Uterus (tissue), 4 donors: ENCODE data around the gene CPNE9. TPM values are rescaled to one million over a fixed set of nuclear protein-coding genes. Genes with fewer than 3 reads are reported as not detected.

Experiments
- DNase-seq, 2 donors: peaks; one replicate each; pipeline ENCODE4 v3.0.0-alpha.2; 2019 to 2020
- H3K27ac ChIP-seq, 2 donors: fragments of 200-600 bp; sonication (generic); 1 replicate in 1 of 2; 2 replicates in 1 of 2; pipeline ENCODE4 v1.5.1; 2016 to 2018
- H3K27me3 ChIP-seq, 2 donors: fragments of 200-600 bp; sonication (generic); one replicate each; pipeline ENCODE4 v1.5.1; 2018 to 2019; ENCODE audit warnings: control low read depth in 1 of 2
- H3K36me3 ChIP-seq, 2 donors: fragments of 200-600 bp; sonication (generic); one replicate each; pipeline ENCODE4 v1.5.1; 2019; ENCODE audit warnings: control low read depth in 1 of 2
- H3K4me1 ChIP-seq, 2 donors: fragments of 200-600 bp; sonication (generic); one replicate each; pipeline ENCODE4 v1.5.1; 2018 to 2019; ENCODE audit warnings: control low read depth in 1 of 2
- H3K4me3 ChIP-seq, 2 donors: fragments of 200-600 bp; sonication (generic); 1 replicate in 1 of 2; 2 replicates in 1 of 2; pipeline ENCODE4 v1.5.1; 2018 to 2019; ENCODE audit warnings: mild to moderate bottlenecking in 1 of 2
- H3K9me3 ChIP-seq, 2 donors: fragments of 200-600 bp; sonication (generic); one replicate each; pipeline ENCODE4 v1.5.1; 2019; ENCODE audit warnings: control low read depth in 1 of 2
- POLR2A ChIP-seq, 2 donors: fragments of 450-650 bp; IDR thresholded peaks; one replicate each; pipeline ENCODE4 v1.6.1; 2016; ENCODE audit warnings: antibody characterized with exemption in 2 of 2, mild to moderate bottlenecking in 1 of 2, moderate library complexity in 1 of 2
- intact Hi-C: fragments of 100-400 bp; cut with DNase I; formaldehyde crosslinking; loops from one replicate; pipeline ENCODE4 v1.15.1; 2023; ENCODE audit warnings: low total_unique reads
- total RNA-seq, 4 donors: library from RNA; depleted of rRNA in 3 of 4; stranded (reverse); fragments of >200 nt in 3 of 4; gene quantifications; one replicate each; pipeline versions ENCODE4 v1.1.0 to v1.2.4, GENCODE V29; 2014 to 2023
- TF ChIP-seq, protein P1 (sequence below), 4 experiments: fragments of 200-600 bp in 2 of 4; fragments of 450-650 bp in 2 of 4; sonication (generic) in 2 of 4; IDR thresholded peaks; one replicate each; pipeline ENCODE4 v1.5.1; 2016 to 2019; ENCODE audit warnings: antibody characterized with exemption in 4 of 4, mild to moderate bottlenecking in 2 of 4, moderate library complexity in 1 of 4
- donor health status: DM: yes; HTN: yes; CAD: no.

The CPNE9 gene
- total RNA-seq, 4 donors from 2014 or later, result not detected

DNA sequence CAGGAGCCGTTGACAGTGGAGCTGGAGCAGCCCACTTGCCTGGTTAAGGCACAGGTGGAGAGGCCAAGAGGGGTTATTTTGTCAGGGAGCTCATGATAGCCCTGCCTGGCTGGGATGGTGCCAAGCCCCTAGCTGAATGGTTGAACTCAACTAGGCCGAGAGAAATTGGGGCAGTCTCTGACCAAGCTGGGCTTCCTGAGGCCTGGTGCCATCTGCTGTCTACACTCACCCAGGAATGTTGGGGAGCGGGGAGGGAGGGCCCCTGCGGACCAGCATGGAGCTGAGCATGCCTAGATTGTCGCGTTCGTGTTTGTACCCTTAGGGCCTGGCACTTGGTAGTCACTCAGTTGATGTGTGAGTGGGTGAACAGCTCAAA lies 29.1 kb downstream of the CPNE9 start:
- TF ChIP-seq POLR2A (IDR thresholded peaks at IDR 0.05), result no peak
- TF ChIP-seq, protein P1, sequence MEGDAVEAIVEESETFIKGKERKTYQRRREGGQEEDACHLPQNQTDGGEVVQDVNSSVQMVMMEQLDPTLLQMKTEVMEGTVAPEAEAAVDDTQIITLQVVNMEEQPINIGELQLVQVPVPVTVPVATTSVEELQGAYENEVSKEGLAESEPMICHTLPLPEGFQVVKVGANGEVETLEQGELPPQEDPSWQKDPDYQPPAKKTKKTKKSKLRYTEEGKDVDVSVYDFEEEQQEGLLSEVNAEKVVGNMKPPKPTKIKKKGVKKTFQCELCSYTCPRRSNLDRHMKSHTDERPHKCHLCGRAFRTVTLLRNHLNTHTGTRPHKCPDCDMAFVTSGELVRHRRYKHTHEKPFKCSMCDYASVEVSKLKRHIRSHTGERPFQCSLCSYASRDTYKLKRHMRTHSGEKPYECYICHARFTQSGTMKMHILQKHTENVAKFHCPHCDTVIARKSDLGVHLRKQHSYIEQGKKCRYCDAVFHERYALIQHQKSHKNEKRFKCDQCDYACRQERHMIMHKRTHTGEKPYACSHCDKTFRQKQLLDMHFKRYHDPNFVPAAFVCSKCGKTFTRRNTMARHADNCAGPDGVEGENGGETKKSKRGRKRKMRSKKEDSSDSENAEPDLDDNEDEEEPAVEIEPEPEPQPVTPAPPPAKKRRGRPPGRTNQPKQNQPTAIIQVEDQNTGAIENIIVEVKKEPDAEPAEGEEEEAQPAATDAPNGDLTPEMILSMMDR (IDR thresholded peaks at IDR 0.05), result no peak
- intact Hi-C loops, result no loop called here
- H3K4me3 ChIP-seq, result peak overlapping the region; percentile 92 to 95
- peak overlapping the region in 1 of 2 donors; percentile 96 for H3K27ac ChIP-seq
- DNase-seq, result no peak
- no peaks in the 10 kb centered on the region for H3K36me3 ChIP-seq
- no peaks in the 10 kb centered on the region for H3K9me3 ChIP-seq
- no peaks in the 10 kb centered on the region for H3K27me3 ChIP-seq
- peaks cover 0 to 21% of the 10 kb centered on the region in 2 donors for H3K4me1 ChIP-seq

DNA sequence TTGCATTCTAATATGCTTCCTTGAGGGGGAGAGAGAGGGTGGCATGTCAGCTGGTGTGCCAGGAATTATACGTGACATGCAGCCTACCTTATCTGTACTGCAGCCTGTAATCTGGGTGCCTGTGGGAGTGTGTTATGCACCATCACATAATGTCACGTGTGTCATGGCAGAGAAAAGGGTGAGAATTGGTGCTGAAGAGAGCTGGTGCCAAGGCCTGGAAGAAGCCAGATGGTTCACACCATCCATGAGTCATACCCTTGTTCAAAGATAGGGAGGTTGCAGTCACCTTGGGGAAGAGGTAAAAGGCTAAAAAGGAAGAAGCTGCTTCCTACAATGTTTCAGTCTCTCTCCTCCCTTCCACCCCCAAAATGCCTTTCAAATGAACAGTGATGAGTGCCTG lies 33.2 kb downstream of the CPNE9 start:
- Histone ChIP-seq H3K9me3 (no peaks in the 10 kb centered on the region), H3K4me1 (peaks cover 0 to 17% of the 10 kb centered on the region in 2 donors), H3K27me3 (no peaks in the 10 kb centered on the region), H3K27ac (no peak overlapping the region), H3K36me3 (no peaks in the 10 kb centered on the region), H3K4me3 (no peak overlapping the region)
- no peak for DNase-seq
- TF ChIP-seq, protein P1 (IDR thresholded peaks at IDR 0.05), result no peak
- no peak for TF ChIP-seq POLR2A (IDR thresholded peaks at IDR 0.05)
- intact Hi-C loops, result no loop called here

DNA sequence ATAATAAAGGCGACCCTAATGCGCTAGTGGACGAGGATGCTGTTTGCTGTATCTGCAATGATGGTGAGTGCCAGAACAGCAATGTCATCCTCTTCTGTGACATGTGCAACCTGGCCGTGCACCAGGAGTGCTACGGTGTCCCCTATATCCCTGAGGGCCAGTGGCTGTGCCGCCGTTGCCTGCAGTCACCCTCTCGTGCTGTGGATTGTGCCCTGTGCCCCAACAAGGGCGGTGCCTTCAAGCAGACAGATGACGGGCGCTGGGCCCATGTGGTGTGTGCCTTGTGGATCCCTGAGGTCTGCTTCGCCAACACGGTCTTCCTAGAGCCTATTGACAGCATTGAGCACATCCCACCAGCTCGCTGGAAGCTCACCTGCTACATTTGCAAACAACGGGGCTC lies 35.5 kb downstream of the CPNE9 start:
- DNase-seq, result no peak
- H3K27ac ChIP-seq, result no peak overlapping the region
- no peaks in the 10 kb centered on the region for H3K36me3 ChIP-seq
- intact Hi-C loops, result no loop called here
- H3K27me3 ChIP-seq, result no peaks in the 10 kb centered on the region
- no peaks in the 10 kb centered on the region for H3K9me3 ChIP-seq
- TF ChIP-seq, protein P1 (IDR thresholded peaks at IDR 0.05), result no peak
- TF ChIP-seq POLR2A (IDR thresholded peaks at IDR 0.05), result no peak
- no peaks in the 10 kb centered on the region for H3K4me1 ChIP-seq
- H3K4me3 ChIP-seq, result no peak overlapping the region

DNA sequence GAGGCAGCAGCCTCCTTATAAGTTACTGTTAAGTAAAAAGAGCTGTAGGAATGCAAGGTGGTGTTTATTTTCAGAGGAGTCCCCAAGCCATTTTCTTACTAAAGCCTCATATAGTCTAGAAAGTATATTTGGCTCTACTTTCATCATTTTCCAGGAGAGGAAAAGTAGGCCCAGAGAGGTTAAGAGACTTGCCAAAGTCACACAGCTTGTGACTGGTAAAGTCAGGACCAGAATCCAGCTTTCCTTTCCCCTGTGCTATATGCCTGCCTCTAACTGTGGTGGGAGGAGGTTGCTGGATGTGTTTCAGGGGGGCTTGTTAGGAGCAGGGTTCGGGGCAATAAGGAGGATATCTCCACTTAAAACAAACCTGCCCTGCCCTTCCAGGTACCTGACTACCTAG lies 38.9 kb downstream of the CPNE9 start:
- no peaks in the 10 kb centered on the region for H3K9me3 ChIP-seq
- H3K4me3 ChIP-seq, result no peak overlapping the region
- no peaks in the 10 kb centered on the region for H3K4me1 ChIP-seq
- DNase-seq, result no peak
- intact Hi-C loops, result no loop called here
- TF ChIP-seq, protein P1 (IDR thresholded peaks at IDR 0.05), result no peak
- no peaks in the 10 kb centered on the region for H3K27me3 ChIP-seq
- H3K36me3 ChIP-seq, result no peaks in the 10 kb centered on the region
- H3K27ac ChIP-seq, result no peak overlapping the region

DNA sequence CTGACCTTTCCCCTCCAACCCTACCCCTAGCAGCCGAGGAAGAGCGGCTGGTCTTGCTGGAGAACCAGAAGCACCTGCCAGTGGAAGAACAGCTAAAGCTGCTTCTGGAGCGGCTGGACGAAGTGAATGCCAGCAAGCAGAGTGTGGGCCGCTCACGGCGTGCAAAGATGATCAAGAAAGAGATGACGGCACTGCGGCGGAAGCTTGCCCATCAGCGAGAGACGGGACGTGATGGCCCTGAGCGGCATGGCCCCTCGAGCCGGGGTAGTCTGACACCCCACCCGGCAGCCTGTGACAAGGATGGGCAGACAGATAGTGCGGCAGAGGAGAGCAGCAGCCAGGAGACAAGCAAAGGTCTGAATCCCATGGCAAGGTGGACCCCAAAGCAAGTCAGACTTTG lies 39.9 kb downstream of the CPNE9 start:
- no peaks in the 10 kb centered on the region for H3K36me3 ChIP-seq
- intact Hi-C loops, result no loop called here
- no peaks in the 10 kb centered on the region for H3K4me1 ChIP-seq
- no peaks in the 10 kb centered on the region for H3K9me3 ChIP-seq
- no peak overlapping the region for H3K4me3 ChIP-seq
- H3K27me3 ChIP-seq, result no peaks in the 10 kb centered on the region
- no peak for DNase-seq
- no peak for TF ChIP-seq POLR2A (IDR thresholded peaks at IDR 0.05)
- TF ChIP-seq, protein P1 (IDR thresholded peaks at IDR 0.05), result no peak
- no peak overlapping the region for H3K27ac ChIP-seq
